HG03520 (cell line): ENCODE data around the gene PXYLP1.

Experiments used
- ATAC-seq: cut with Tn5 transposase; IDR thresholded peaks from one replicate; pipeline ENCODE4 v1.9.1; 2021; ENCODE audit warnings: mild to moderate bottlenecking, moderate library complexity; ENCODE audit not compliant: unreplicated experiment

PXYLP1 gene

GRCh38 chr3:141342386-141342785 is 110.8 kb downstream of the PXYLP1 start:
- ATAC-seq, result no peak

- ATAC-seq, result no peak
Measured at GRCh38 chr3:141343077-141343476, 111.5 kb downstream of the PXYLP1 start.

GRCh38 chr3:141343865-141344271 is 112.2 kb downstream of the PXYLP1 start:
- no peak for ATAC-seq
